Measurements from ENCODE around the gene ZNF350.
"Not testable (repeated sequence)": the region's sequence is repeated elsewhere in the genome, so short reads cannot be mapped to it uniquely, and the experiment has no call there.

ZNF350 gene

GRCh38 chr19:51970718-51971117 is 15.9 kb downstream of the ZNF350 start:
- no peak for DNase-seq

- DNase-seq, result no peak
Measured at GRCh38 chr19:51965583-51965982, 21.1 kb downstream of the ZNF350 start.

- not testable (repeated sequence) for DNase-seq
Measured at GRCh38 chr19:51960621-51961233, 25.9 kb downstream of the ZNF350 start.

- no peak for DNase-seq
Measured at GRCh38 chr19:51959791-51960190, 26.8 kb downstream of the ZNF350 start.

GRCh38 chr19:51957846-51958245 is 28.8 kb downstream of the ZNF350 start:
- DNase-seq, result not testable (repeated sequence)

GRCh38 chr19:51948975-51949374 is 37.7 kb downstream of the ZNF350 start:
- no peak for DNase-seq

- no peak for DNase-seq
Measured at GRCh38 chr19:51946602-51947001, 40.0 kb downstream of the ZNF350 start.

GRCh38 chr19:51944798-51945552 is 41.7 kb downstream of the ZNF350 start:
- DNase-seq, result no peak

GRCh38 chr19:51938936-51939335 is 47.7 kb downstream of the ZNF350 start:
- DNase-seq, result no peak

GRCh38 chr19:51931921-51932320 is 54.7 kb downstream of the ZNF350 start:
- no peak for DNase-seq

GRCh38 chr19:51927859-51928258 is 58.8 kb downstream of the ZNF350 start:
- DNase-seq, result no peak

GRCh38 chr19:51926784-51927741 is 59.6 kb downstream of the ZNF350 start, which contains the start of gene ZNF613:
Gene ZNF613 (plus strand): TSS chr19:51927472. CDS start chr19:51936221, 8,749 bp downstream.
- peak; percentile 71 for DNase-seq

- no peak for DNase-seq
Measured at GRCh38 chr19:51926426-51926783, 60.2 kb downstream of the ZNF350 start.

GRCh38 chr19:51921949-51922348 is 64.7 kb downstream of the ZNF350 start:
- no peak for DNase-seq

GRCh38 chr19:51919606-51920005 is 67.0 kb downstream of the ZNF350 start:
- DNase-seq, result no peak

GRCh38 chr19:51916167-51916566 is 70.5 kb downstream of the ZNF350 start:
- no peak for DNase-seq

GRCh38 chr19:51915324-51915867 is 71.2 kb downstream of the ZNF350 start:
- DNase-seq, result no peak
